DMS79 (cell line): ENCODE data around the gene GPR107.

Experiments used
- DNase-seq: peaks from one replicate; lab custom pipeline; 2025; lab: John Stamatoyannopoulos, UW

The GPR107 gene

DNA sequence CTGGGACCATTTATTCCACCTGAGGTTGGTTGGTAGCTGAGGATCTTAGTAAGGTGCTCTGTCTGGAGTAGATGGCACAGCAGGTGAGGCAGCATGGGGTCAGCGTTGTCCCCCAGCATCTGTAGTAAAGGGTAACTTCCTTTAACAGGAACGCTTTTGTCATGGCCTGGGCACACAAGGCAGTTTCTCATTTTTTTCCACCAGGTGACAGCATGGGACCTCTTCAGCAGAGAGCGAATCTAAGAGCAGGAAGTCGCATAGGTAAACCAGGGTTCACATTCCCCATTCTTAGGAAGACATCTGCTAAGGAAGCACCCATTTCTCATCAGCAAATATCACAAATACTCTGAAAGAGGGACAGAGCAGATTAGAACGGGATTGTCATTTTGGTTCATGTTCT, 56.5 kb downstream of the GPR107 start:
- no peak for DNase-seq

DNA sequence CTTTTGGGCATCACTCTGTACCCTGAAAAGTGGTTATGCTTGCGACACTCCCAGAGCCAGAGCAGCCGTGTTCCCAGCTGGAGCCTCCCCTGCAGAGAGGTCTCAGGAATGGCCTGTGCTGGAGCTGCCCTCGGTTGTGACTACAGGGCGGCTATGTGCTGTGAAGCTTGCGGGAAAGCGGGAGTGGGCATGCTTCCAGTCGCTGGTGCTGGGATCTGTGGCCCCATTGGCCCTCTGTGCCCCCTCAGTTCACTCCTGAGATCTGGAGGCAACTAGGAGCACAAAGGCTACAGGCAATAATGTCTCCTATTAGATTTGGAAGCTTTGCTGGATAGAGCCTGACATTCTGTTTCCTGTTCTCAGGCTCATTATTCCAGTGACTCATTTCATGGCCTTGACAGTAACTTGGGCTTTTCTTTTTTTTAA, 56.9 kb downstream of the GPR107 start:
- no peak for DNase-seq

GRCh38 chr9:130111786-130112537, 58.3 kb downstream of the GPR107 start:
- peak; percentile 92 for DNase-seq

- DNase-seq: no peak
Measured at GRCh38 chr9:130112538-130113151, 58.9 kb downstream of the GPR107 start.

DNA sequence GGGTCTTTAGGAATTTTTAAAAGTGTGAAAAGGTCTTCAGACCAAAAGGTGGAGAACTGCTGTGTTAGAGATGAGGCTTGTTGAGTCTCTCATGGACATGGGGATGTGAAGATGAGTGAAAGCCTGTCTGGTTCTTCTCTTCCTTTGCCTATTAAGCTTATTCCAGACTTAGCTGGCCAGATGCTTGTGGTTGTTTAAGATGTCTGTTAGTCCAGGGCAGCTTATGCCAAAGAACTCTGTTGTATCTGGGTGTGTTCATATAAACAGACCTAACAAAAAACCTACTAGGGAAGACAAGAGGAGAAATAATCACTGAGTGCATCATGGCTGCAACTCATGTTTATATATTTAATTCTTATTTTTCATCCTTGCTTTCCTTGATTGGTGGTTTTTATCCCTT, 61.0 kb downstream of the GPR107 start:
- no peak for DNase-seq

GRCh38 chr9:130116346-130116745, 62.6 kb downstream of the GPR107 start:
- no peak for DNase-seq

- no peak for DNase-seq
Measured at GRCh38 chr9:130117376-130117775, 63.7 kb downstream of the GPR107 start.

DNA sequence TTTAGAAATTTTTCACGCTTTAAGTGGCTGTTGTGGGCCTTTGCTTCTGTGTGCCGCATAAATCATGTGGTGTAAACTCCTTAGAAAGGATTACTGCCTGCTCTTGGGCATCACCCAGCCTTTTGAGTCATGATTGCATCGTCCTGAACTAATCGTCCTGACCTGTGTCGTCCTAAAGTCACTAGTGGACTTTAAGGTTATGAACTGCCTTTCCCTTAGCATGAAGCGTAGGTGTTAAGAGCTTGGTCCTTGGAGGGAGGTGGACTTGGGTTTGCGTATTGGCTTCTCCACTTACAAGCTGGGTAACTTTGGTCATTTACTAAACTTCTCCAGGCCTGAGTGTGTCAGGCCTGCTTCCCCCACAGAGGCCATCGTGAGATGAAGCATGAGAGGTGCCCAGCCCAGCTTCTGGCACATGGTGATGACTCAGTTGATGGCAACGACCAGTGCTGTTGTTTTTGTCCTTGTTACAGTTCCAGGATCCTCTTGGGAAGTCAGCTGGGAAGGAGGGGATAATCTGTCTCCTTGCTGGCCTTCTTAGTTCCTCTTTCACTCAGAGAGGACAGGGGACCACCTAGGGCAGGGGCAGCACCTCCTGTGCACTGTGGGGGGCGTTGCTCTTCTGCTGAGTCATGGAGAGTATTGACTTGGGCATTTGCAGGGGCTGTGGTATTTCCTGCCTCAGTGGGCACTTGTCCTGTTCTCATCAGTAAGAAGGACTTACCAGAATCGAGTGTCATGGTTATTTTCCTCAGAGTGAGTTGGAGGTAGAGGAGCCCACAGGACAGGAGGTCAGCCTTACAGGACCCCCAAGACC, 64.3 kb downstream of the GPR107 start:
- DNase-seq: no peak

DNA sequence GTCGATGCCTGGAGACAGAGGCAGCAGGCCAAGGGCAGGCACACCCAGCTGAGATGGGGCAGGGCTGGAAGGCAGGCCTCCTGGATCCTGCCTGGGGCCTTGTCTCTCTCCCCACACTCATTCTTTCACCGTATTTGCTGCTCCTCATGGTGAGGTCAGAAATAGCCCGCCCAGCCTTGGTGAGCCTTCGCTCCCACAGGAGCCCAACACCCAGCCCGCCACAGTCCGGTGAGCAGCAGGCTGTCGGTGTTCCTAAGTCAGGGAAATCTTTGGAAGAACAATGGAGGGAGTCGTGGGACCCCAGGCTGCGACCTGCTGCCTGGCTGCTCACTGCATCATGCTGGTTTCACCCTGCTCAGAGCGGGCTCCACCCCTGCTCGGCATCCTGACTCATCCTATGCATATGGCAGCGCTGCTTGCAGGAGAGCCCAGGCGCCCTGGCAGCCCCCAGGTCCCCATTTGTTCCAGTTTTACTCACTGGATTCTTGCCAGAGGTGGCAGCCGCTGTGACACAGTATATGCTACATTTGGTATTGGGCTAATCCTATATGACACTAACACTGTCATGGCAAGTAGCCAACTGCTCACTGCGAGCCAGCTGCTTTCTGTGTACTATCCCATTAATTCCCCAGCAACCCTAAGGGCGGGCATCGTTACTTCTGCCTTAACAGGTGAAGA, 65.3 kb downstream of the GPR107 start:
- DNase-seq: peak; percentile 47

- DNase-seq: no peak
Measured at GRCh38 chr9:130119519-130120298, 66.0 kb downstream of the GPR107 start.

DNA sequence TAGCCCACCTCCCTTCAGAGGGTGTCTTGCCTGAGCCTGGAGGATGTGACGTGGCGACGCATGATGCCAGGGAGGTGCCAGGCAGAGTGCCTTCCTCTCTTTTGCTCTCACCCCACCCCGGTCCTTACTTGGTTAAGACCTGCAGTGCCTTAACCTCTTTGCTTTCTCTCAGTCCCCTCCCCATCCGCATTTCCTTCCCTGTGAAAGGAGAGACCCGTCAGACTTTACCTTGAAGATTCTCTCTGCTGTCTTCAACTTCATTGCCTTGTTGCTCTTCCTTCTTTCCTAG, 66.5 kb downstream of the GPR107 start:
- DNase-seq: no peak

DNA sequence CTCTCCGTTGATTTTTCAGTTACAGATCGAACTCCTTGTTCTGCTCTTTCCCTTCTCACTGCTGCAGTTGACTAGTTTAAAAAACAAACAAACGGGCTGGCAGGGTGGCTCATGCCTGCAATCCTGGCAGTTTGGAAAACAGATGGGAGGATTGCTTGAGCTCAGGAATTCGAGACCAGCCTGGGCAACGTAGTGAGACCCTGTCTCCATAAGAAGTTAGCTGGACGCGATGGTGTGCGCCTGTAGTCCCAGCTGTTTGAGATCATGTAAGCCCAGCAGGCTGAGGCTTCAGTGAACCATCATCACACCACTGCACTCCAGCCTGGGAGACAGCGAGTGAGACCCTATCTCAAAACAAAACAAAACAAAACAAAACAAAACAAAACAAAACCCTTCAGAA, 67.1 kb downstream of the GPR107 start:
- no peak for DNase-seq

DNA sequence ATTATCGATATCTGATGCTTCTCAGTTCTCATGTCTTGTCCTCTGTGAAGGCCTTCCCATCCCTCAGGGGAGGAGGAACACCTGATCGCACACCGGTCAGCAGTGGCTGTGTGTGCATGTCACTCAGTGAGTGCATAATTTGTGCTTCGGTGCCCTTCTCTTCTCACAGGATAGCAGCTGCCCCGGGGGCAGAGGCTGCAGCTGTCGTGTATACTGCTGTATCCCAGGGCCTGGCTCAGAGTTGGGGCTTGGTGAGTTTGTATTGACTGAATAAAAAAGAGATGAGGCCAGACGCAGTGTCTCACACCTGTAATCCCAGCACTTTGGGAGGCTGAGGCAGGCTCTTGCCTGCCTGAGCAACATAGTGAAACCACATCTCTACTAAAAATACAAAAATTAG, 68.8 kb downstream of the GPR107 start:
- DNase-seq: no peak

DNA sequence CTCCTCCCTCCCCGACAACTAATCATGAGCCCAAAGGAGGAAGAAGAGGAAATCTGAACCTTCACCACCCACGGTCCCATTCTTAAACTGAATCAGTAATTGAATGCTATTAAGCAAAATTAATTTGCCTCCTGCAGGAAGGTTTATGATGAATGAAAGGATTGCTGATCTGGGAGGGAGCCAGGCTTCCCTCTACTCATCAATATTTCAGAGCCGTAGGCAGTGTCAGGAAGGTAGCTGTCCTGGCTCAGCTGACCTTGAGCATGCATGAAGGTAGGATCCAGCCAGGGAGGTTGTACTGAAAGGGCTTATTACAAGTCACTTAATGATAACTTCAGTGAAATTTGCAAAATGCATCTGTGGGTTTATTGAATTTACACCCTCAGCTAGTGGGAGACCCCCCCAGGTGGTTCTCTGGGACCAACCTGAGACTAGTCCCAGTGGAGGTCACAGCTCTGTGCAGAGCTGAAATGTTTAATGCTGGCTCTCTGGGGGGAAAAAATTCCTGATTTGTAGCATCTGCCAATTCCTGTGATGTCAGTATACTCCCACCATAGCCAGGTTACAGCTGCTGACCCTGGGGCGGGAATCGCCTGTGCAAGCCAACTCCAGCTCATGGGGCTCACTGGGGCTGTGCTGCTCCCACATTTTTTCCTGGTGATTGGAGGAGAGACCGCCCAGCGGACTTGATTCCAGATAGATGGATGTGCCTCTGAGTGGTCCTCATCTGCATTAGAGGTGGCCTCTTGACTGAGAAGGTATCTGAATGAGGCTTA, 70.6 kb downstream of the GPR107 start:
- DNase-seq: no peak

DNA sequence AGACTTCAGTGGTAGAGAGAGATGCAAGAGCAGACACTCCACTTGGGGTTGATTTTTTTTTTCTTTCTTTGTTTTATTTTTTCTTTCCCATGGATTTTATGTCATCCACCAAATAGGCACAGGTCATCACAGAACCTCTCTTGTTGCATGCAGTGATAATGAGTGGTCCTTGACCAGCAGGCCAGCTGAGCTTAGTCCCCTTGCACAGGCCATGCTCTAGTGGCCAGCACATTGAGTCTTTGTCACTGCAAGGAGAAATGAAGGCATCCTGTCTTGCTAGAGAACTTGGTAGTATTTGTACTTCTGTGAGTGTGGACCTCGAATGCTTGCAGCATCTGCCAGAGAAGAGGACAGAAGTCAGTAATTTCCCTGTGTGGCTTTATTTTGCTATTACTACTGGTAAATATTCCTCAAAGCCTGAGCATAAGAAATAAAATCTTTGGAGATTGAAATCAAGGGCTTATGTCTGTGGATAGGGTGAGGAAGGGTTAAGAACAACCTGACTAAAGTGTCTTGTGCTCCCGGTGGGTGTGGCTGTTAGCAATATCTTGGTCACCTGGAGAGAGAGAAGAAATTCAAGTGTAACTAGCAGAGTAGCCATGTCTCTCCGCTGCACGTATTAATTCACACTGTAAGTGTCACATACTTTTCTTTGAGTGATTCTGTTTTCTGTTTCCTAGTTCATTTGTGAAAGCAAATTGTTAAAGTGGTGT, 73.2 kb downstream of the GPR107 start:
- DNase-seq: no peak

- no peak for DNase-seq
Measured at GRCh38 chr9:130128251-130128650, 74.5 kb downstream of the GPR107 start.

DNA sequence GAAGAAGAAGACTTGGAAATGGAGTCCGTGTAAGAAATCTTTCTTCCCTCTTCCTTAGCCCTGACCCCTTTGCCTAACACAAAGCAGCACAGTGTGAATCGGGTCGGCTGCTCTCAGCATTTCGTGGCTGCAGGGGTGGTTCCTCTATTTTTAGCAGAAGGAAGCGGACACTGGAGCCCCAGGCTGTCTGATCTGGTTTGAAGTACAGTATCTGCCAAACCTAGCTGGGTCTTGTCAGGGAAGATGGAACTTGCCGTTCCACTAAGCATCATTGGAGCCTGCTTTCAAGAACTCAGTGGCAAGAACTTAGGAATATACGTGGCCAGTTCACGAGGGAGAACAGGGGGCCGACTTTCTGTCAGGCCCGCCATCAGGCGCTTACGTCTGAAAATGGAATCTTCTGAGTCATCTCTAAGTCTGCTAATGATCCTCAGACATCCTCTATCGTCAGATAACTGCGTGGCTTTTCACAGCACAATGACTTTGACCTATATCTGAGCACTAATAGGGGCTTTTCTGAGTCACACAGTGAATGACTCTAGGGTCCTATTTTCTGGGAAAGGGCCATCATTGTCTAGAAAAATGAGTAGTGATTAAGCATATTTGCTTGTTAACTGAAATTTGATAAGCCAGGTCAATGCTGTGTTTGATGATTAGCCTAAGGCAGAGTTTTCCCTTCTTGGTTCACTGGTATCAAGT, 75.2 kb downstream of the GPR107 start:
- no peak for DNase-seq

DNA sequence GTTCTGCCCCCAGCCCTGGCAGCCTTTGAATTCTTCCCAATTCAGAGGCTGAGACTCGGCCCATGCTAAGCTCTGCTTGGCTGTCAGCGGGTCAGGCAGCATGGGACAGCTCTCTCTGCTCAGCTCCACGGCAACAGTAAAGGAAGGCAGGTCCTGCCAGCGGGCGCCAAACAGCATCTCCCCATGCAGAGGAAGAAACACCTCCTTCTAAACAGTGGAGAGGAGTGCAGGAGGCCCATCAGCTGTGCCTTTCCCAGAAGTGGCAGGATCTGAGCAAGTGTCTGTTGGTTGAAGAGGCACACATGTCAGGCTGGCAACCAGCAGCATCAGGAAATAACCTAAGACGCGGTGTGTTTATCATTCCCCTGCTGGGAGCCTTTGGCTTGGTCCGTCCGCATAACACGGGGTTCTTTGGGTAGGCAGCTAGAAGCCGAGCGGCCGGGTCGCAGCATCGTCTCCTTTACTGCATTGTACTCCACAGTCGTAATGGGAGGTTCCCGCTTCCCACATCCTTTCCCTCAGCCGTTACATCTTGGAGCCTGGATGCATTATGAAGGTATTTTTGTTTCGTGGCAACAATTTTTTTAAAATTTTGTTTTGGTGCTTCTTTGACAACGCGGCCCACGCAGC, 75.8 kb downstream of the GPR107 start:
- no peak for DNase-seq

DNA sequence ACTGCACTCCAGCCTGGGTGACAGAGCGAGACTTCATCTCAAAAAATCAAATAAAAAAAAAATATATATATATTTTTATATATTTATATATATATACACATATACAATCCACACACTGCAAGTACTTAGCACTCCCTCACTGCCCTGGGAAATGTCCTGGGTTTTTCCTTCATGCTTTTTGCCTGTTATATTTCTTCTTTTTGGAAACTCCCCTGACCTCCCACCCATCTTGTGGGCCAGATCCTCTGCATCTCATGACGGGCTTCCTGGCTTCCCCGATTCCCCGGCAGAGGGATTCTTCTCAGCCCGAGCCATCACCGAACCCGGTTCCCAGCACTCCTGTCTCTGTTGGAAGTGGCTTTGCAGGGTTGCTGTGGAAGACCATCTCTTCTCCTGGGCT, 79.0 kb downstream of the GPR107 start:
- DNase-seq: no peak
